Fibroblast of lung (primary cell): ENCODE data around the gene TMC5. TPM values are rescaled to one million over a fixed set of nuclear protein-coding genes. Genes with fewer than 3 reads are reported as not detected.

Experiments used
- DNase-seq, 2 donors: peaks; one replicate each; pipeline versions ENCODE4 v3.0.0 to v3.0.0-alpha.2; 2010; ENCODE audit warnings: low read depth in 2 of 2
- H2AFZ ChIP-seq: 2 replicates; pipeline ENCODE4 v1.5.1; 2012; ENCODE audit warnings: low read length, control low read depth, inconsistent platforms
- H3K27ac ChIP-seq: 2 replicates; pipeline ENCODE4 v1.5.1; 2011; ENCODE audit warnings: low read length, control low read depth; ENCODE audit not compliant: insufficient read depth
- H3K27me3 ChIP-seq: 2 replicates; pipeline ENCODE4 v1.5.1; 2011; ENCODE audit warnings: mild to moderate bottlenecking, low read length; ENCODE audit not compliant: control insufficient read depth, insufficient read depth
- H3K36me3 ChIP-seq: 2 replicates; pipeline ENCODE4 v1.5.1; 2011; ENCODE audit warnings: low read length; ENCODE audit not compliant: control insufficient read depth, insufficient read depth
- H3K4me1 ChIP-seq: 2 replicates; pipeline ENCODE4 v1.5.1; 2011; ENCODE audit warnings: low read length; ENCODE audit not compliant: control insufficient read depth, insufficient read depth; ENCODE audit errors: extremely low read depth
- H3K4me2 ChIP-seq: 2 replicates; pipeline ENCODE4 v1.5.1; 2011; ENCODE audit warnings: low read length, control low read depth; ENCODE audit not compliant: insufficient read depth; ENCODE audit errors: extremely low read depth
- H3K4me3 ChIP-seq, 4 experiments: fragments of 200-600 bp in 1 of 4; sonication (generic) in 1 of 4; replicated peaks in 1 of 4; 2 replicates each; pipeline ENCODE4 v1.5.1; 2011 to 2016; ENCODE audit warnings: low read length in 4 of 4, low read depth in 3 of 4, mild to moderate bottlenecking in 3 of 4, control low read depth in 2 of 4, inconsistent platforms in 1 of 4, mixed read lengths in 1 of 4; ENCODE audit not compliant: insufficient read depth in 1 of 4; ENCODE audit errors: control extremely low read depth in 1 of 4
- H3K79me2 ChIP-seq: 2 replicates; pipeline ENCODE4 v1.5.1; 2012; ENCODE audit warnings: mild to moderate bottlenecking, low read length, inconsistent platforms; ENCODE audit not compliant: control insufficient read depth, insufficient read depth
- H3K9ac ChIP-seq: 2 replicates; pipeline ENCODE4 v1.5.1; 2011; ENCODE audit warnings: mild to moderate bottlenecking, low read length, control low read depth; ENCODE audit not compliant: insufficient read depth
- H3K9me3 ChIP-seq: 2 replicates; pipeline ENCODE4 v1.5.1; 2012; ENCODE audit warnings: low read depth, low read length; ENCODE audit not compliant: control insufficient read depth, insufficient read depth
- H4K20me1 ChIP-seq: 2 replicates; pipeline ENCODE4 v1.5.1; 2011; ENCODE audit warnings: low read length; ENCODE audit not compliant: control insufficient read depth, insufficient read depth; ENCODE audit errors: extremely low read depth
- CTCF ChIP-seq, 2 donors: IDR thresholded peaks in 1 of 2; conservative IDR thresholded peaks in 1 of 2; 1 replicate in 1 of 2; 2 replicates in 1 of 2; pipeline ENCODE4 v1.5.1; 2011 to 2012; ENCODE audit warnings: low read length in 2 of 2, control low read depth in 1 of 2, inconsistent platforms in 1 of 2, low read depth in 1 of 2, mild to moderate bottlenecking in 1 of 2
- EZH2 ChIP-seq: IDR thresholded peaks from 2 replicates; pipeline ENCODE4 v1.5.1; 2012; ENCODE audit warnings: low read length, control low read depth, mild to moderate bottlenecking; ENCODE audit errors: missing control alignments
- polyA plus RNA-seq, 2 donors: library from polyadenylated mRNA; depleted of rRNA in 1 of 2; stranded (reverse) in 1 of 2; unstranded in 1 of 2; fragments of >200 nt; gene quantifications; 2 replicates each; pipeline ENCODE4 v1.2.1, GENCODE V29; 2011 to 2012; ENCODE audit warnings: missing spikeins in 1 of 2
- total RNA-seq: library from RNA; depleted of rRNA; stranded (reverse); fragments of >200 nt; gene quantifications from 2 replicates; pipeline ENCODE4 v1.2.1, GENCODE V29; 2014

Gene TMC5
- total and polyA plus RNA-seq, 2 donors (not counting 1 experiment from before 2014, with no cell fraction given), result not detected

GRCh38 chr16:19472482-19472881 is 54.8 kb downstream of the TMC5 start:
- no peak overlapping the region for H3K27ac ChIP-seq
- H3K27me3 ChIP-seq, result no peaks in the 10 kb centered on the region
- H3K4me2 ChIP-seq, result no peak overlapping the region
- no peaks in the 10 kb centered on the region for H3K79me2 ChIP-seq
- no peaks in the 10 kb centered on the region for H4K20me1 ChIP-seq
- H3K9ac ChIP-seq, result no peak overlapping the region
- H3K4me1 ChIP-seq, result no peaks in the 10 kb centered on the region
- H3K9me3 ChIP-seq, result no peaks in the 10 kb centered on the region
- no peaks in the 10 kb centered on the region for H3K36me3 ChIP-seq
- no peak overlapping the region for H2AFZ ChIP-seq
- no peak overlapping the region for H3K4me3 ChIP-seq
- no peak for DNase-seq
- no peak for TF ChIP-seq EZH2
- TF ChIP-seq CTCF (conservative IDR thresholded peaks at IDR 0.05 in 1 of 2, IDR thresholded peaks at IDR 0.05 in 1 of 2; ENCODE audit: low read depth in 1 of 2, low read length in 2 of 2), result no peak

- H3K4me2 ChIP-seq, result no peak overlapping the region
- H2AFZ ChIP-seq, result no peak overlapping the region
- no peaks in the 10 kb centered on the region for H3K27me3 ChIP-seq
- no peak overlapping the region for H3K9ac ChIP-seq
- no peak for TF ChIP-seq CTCF (conservative IDR thresholded peaks at IDR 0.05 in 1 of 2, IDR thresholded peaks at IDR 0.05 in 1 of 2; ENCODE audit: low read depth in 1 of 2, low read length in 2 of 2)
- no peak overlapping the region for H3K27ac ChIP-seq
- no peak for DNase-seq
- no peaks in the 10 kb centered on the region for H3K4me1 ChIP-seq
- no peak overlapping the region for H3K4me3 ChIP-seq
- H3K9me3 ChIP-seq, result no peaks in the 10 kb centered on the region
- no peaks in the 10 kb centered on the region for H4K20me1 ChIP-seq
- H3K36me3 ChIP-seq, result no peaks in the 10 kb centered on the region
- no peaks in the 10 kb centered on the region for H3K79me2 ChIP-seq
Observed at GRCh38 chr16:19474617-19475016, 56.9 kb downstream of the TMC5 start.

GRCh38 chr16:19478505-19478904 is 60.8 kb downstream of the TMC5 start:
- TF ChIP-seq EZH2 (no peak), CTCF (conservative IDR thresholded peaks at IDR 0.05 in 1 of 2, IDR thresholded peaks at IDR 0.05 in 1 of 2; ENCODE audit: low read depth in 1 of 2, low read length in 2 of 2) (no peak)
- no peaks in the 10 kb centered on the region for H3K4me1 ChIP-seq
- H3K36me3 ChIP-seq, result no peaks in the 10 kb centered on the region
- no peak overlapping the region for H3K4me3 ChIP-seq
- no peaks in the 10 kb centered on the region for H3K9me3 ChIP-seq
- H3K27ac ChIP-seq, result no peak overlapping the region
- H4K20me1 ChIP-seq, result no peaks in the 10 kb centered on the region
- no peaks in the 10 kb centered on the region for H3K27me3 ChIP-seq
- no peaks in the 10 kb centered on the region for H3K79me2 ChIP-seq
- H3K9ac ChIP-seq, result no peak overlapping the region
- no peak overlapping the region for H2AFZ ChIP-seq
- no peak overlapping the region for H3K4me2 ChIP-seq
- DNase-seq, result no peak
